ENCODE measurements around the gene TCN2.
"Not testable (repeated sequence)": the region's sequence is repeated elsewhere in the genome, so short reads cannot be mapped to it uniquely, and the experiment has no call there.

Gene TCN2

DNA sequence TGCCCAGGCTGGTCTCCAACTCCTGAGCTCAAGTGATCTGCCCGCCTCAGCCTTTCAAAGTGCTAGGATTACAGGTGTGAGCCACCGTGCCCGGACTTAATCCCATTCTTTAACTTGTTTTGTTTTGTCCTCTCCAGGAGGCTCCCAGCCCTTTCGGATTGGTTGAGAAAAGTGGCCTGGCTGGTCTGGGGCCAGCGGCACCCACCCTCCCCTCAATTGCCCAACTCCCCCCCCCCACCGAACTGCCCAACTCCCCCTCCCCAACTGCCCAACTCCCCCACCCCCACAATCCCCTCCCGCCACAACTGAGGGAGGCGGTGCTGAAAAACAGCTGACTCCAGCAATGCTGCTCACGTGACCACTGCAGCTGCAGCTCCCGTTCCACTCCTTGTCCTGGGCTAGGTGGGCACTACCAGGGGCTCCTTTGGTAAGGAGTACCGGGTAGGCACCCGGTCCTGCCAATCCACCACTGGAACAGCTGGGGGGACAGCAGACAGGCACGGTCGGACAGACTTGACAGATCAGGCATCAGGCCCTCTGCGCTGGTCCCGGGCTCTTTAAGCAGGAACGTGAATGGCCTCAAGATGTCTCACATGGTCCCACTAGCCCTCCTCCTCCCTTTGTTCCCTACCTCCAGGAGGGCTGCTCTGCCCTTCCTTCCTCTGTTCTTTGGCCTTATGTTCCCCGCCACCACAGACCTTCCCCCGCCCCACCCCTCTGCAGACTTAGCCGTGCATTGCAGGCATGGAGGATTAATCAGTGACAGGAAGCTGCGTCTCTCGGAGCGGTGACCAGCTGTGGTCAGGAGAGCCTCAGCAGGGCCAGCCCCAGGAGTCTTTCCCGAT, at the start of gene TCN2:
TCN2 (plus strand) TSS at position 720 of the 845 bp plus-strand sequence. CDS start 158 bp downstream, outside the sequence.
- DNase-seq: peak; percentile 68 to 80

DNA sequence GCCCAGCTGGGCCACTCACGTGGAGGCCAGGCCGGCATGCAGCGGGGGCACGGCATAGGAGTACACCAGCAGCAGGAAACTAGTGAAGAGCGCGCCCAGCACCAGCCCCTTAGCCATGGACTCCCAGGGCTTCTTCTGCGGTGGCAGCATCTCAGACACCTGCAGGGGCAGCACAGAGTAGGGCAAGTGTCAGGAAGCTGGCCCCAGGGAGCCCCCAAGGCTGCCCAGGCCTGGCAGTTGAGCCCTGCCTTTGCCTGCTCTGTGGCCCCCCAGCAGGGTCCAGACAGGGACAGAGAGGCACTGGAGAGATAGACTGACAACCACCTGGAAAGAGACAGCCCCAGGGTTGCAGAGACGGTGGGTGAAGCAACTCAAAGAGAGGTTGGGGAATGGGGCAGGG, 49.7 kb upstream of the TCN2 start:
- no peak for DNase-seq

DNA sequence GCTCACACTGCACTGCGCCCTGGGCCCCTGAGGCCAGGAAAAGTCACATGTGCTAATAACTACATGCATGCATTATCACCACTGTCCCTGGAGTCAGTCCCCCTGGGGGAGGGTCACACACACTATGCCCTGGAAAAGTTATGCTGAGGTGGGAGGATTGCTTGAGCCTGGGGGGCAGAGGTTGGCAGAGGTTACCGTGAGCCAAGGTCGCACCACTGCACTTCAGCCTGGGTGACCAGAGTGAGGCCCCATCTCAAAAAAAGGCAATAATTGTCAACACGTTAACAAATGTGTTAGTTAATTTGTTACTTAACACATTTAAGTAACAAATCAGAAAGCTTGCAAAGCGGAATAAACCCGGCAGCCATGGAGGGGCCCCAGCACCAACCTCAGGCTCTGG, 47.1 kb upstream of the TCN2 start:
- no peak for DNase-seq

DNA sequence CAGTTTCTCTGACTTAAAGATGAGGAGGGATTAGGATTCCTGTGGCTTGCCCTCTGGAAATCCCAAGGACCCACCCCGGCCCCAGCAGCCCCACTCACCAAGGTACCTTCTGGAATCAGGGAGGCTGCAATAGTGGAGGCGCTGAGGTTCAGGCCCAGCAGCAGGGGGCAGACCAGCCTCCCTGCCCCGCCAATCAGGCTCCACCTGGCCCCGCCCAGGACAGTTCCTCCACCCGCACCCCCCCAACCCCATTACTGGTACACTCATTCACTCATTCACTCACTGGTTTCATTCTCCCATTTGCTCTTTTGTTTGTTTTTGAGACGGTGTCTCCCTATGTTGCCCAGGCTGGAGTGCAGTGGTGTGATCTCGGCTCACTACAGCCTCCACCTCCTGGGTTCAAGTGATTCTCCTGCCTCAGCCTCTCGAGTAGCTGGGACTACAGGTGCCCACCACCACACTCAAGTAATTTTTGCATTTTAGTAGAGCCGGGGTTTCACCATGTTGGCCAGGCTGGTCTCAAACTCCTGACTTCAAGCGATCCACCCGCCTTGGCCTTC, 46.3 kb upstream of the TCN2 start:
- not testable (repeated sequence) for DNase-seq

DNA sequence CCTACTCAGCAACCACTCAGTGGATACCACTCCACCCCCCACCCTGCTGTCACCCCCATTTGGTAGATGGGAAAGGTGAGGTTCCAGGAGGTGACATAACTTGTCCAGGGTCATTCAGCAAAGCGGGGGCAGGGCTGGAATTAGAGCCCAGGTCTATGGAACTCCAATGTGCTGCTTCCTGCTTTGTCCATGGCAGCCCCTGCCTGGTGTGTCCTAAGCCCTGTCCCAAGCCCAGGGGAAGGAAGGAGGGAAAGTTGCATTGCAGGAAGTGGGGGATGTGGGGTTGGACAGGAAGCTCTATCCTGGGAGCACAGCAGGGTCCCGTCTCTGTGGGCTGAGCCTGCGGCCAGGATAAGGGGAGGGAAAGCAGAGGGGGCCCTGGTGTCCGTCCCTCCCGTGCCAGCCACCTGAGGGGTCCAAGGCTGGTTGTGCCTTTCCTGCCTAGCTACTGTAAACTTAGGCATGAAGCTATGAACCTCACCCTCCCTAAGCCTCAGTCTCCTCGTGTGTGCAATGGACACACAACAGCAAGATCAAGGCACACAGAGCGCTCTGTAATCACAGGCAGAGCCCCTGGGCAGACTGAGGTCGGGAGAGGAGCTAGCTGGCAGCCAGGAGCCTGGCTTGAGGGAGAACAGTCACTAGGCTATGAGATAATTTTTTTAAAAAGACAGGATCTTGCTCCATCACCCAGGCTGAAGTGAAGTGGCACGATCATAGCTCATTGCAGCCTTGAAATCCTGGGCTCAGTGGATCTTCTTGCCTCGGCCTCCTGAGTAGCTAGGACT, 45.4 kb upstream of the TCN2 start:
- no peak for DNase-seq

DNA sequence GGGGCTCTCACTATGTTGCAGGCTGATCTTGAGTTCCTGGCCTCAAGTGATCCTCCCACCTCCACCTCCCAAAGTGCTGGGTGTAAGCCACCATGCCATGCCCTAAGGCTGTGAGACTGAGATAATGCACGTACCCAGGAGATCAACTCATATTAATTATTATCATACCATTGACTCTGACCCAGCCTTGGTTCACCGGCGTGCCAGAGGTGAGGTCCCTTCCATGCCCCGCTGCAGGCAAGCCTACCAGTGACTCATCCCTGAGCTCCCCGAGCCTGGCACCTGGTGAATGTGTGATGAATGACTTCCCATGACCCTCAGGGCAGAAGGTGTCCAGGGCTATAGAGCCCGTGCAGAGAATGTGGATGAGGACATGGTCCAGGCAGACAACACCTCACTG, 44.6 kb upstream of the TCN2 start:
- DNase-seq: no peak

DNA sequence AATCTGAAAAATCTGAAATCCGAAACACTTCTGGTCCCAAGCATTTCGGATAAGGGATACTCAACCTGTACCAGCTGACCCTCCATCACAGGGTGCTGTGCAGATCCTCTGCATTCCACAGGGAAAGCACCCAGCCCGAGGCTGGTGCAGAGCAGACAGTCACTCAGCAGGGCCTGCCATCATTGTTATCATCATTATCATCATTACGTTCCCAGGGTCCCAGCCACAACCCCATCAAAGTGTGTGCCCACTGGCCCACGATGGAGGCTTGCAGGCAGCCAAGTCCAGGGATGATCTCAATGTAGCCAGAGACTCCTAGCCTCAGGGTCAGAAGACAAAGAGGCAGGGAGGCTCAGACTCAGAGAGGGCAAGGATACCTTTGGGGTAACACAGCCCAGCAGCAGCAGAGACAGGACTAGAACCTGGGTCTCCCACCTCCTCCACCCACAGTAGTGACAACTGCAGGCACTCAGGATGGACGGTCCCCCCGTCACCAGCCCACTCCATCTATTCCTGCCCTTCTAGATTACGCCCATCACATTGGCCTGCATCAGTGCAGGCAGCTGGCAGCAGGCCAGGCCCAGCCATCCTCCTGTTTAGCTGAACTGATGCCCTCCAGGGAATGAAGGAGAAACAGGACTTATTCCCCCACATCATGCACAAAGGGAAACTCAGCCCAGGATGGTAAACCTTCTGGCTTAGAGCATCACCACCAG, 42.8 kb upstream of the TCN2 start:
- DNase-seq: no peak

DNA sequence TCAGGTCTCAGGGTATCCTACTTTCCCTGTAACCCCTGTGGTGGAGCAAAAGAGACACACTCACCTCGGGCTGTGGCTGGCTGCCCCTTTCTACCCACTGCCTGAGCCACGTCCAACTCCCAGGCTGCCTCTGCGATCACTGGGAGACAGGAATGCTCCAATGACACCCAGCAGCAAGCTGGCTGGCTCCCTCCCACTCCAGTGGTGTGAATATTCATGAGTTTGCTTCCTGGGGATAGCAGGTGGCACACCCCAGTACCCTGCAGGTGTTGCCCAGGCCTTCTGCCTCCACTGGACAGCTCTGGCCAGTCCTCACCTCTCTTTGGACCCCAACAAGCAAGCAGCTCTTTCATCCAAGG, 42.2 kb upstream of the TCN2 start:
- DNase-seq: no peak

DNA sequence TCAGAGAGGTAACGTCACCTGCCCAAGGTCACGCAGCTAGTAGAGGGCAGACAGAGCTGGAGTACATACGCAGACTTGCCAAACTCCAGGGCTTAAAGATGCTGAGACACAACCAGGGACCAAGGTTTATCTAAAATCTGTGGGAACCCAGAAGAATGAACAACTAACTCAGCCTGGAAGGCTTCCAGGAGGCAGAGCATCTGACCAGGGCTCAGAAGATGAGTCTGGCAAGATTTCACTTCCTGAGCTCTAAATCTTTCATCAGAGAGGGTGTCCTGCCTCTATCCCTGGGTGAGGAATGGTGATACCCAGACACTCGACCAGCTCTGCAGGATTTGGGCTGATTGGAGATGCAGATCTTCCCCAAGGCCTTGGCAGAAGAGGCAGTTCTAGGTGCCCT, 41.6 kb upstream of the TCN2 start:
- no peak for DNase-seq

DNA sequence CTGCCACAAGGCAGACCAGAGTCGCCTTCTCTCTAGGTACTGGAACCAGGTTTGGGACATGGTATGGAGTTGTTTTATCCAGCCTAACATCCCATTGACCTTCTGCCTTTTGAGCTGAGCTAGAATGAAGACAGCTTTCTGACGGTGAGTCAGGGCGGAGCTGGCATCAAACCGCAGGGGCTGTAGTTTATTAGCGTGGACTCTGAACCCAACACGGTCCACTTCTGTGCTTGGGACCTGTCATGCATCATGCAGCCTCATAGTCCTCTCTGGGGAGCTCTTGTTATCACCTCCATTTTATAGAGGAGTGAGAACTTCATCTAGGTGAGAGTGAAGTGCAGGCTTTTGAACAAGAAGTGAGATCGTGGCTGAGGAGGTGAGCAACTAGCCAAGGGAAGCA, 40.8 kb upstream of the TCN2 start:
- DNase-seq: no peak

DNA sequence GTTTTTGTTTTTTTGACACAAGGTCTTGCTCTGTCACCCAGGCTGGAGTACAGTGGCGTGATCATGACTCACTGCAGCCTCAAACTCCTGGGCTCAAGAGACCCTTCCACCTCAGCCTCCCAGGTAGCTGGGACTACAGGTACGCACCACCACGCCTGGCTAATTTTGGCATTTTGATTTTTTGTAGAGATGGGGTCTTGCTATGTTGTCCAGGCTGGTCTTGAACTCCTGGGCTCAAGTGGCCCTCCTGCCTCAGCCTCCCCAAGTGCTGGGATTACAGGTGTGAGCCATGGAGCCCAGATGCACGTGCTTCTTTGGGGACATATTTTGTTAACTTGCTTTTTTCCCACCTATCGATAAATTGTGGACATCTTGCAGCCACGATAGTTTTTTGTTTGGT, 39.7 kb upstream of the TCN2 start:
- DNase-seq: not testable (repeated sequence)

DNA sequence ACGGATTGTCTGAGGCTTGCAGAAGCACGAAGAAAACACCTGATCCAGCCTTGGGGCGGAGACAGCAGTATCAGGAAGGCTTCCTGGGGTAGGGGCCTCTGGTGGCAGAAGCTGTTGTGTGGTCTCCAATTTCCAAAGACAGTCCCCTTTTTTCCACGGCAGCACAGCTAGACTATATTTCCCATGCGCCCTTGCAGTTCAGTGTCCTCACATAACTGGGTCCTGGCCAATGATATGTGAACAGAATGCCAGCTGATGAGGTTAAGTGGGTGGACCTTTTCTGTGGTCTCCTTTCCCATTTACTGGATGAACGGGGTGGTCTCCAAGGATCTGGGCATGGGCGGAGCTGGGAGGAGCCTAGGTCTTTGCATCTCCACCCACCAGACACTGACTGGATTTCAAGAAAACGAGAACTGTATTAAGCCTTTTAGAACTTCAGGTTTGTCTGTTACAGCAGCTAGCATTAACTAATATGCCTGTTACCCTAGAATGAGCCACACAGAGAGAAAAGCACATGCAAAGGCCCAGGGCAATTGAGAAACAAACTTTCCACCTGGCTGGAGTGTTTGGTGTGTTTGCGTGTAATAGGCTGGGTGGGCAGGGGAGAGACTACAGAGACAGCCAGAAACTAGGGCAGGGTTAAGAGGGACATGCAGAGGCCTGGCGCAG, 38.7 kb upstream of the TCN2 start:
- DNase-seq: no peak

DNA sequence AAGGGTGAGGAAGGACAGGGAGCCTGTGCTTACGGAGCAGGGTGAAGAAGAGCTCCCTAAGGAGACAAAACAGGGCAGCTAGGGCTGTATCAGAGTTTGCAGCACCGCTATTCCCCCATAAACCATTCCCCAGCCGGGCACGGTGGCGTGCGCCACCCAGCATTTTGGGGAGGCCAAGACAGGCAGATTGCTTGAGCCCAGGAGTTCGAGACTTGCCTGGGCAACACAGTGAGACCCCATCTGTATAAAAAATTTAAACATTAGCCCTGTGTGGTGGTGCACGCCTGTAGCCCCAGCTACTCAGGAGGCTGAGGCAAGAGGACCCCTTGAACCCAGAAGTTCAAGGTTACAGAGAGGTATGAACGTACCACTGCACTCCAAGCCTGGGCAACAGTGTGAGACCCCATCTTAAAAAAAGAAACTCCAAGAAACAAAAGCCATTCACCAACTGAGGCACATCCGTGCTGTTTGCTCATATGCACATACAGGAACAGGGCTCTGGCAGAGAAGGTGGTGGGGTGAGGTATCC, 37.2 kb upstream of the TCN2 start:
- no peak for DNase-seq

DNA sequence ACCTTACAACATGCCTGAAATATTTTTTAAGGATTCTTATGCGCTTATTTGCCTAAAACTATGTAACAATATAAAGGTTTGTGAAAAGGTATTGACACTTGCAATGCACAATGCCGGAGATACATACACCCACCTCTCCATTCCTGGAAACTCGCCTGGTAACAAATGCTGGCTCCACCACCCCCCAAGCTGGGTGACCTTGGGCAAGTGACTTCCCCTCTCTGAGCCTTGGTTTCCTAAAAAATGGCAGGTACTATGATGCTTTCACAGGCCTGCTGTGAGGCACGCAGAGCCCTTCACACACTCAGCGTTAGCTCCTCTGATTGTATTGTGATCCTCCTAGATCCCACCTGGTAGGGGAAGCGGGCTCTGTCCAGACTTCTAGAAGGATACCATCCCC, 34.8 kb upstream of the TCN2 start:
- DNase-seq: no peak

DNA sequence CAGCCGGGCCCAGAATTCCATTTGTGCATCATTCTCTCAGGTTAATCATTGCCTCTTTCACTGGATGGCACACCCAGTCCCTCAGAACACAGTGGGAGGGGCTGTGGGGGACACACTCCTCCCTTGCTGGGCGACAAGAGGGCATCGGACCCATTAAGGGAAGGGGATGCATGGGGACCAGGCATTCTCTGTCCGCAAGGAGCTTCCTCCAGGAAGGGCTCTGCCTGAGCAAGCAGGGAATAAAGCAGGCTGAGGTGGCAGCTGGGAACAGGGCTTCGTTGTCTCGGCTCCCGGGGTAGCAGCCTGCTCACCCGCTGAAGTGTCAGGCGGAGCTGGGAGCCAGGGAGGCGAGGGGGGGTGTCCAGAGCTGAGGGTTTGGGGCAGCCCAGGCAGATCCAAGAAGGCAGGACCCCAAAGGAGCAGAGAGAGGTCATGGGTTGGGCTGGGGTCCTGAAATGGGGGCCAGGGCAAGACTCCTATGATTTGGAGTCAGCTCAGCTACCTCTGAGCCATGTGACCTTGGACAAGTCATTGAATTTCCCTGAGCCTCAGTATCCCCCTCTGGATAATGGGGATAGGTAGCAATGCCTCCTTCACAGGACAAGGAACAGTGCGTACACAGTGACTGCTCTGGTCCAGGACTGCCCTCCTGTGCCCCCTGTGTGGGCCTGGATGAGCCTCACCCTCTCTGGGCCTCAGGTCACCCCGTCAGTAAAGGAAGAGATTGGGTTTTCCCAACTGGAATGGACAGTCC, 34.0 kb upstream of the TCN2 start:
- peak in 1 of 2 experiments; percentile 31 for DNase-seq

DNA sequence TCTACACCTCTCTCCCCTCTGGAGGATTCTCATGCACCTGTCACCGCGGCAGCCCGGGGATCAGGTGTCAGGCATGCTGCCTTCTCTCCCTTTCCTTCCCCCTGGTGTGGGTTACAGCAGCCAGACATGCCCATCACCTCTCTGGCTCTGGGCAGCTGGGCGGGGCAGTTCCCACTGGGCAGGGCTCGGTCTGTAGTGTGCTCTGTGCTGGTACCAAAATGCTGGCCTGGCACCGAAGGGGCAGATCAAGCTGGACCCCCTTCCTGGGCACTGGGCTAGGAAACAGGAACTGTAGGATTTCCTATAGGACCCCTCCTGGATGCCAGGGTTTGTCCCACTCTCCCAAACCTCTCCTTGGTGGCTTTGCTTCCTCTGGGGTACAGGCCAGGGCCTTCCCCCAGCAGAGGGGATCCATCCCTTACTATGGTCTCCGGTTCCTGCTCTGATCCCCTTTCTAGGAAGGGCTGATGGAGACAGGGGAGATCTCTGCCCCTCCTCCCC, 33.3 kb upstream of the TCN2 start:
- peak in 1 of 2 experiments; percentile 36 for DNase-seq

DNA sequence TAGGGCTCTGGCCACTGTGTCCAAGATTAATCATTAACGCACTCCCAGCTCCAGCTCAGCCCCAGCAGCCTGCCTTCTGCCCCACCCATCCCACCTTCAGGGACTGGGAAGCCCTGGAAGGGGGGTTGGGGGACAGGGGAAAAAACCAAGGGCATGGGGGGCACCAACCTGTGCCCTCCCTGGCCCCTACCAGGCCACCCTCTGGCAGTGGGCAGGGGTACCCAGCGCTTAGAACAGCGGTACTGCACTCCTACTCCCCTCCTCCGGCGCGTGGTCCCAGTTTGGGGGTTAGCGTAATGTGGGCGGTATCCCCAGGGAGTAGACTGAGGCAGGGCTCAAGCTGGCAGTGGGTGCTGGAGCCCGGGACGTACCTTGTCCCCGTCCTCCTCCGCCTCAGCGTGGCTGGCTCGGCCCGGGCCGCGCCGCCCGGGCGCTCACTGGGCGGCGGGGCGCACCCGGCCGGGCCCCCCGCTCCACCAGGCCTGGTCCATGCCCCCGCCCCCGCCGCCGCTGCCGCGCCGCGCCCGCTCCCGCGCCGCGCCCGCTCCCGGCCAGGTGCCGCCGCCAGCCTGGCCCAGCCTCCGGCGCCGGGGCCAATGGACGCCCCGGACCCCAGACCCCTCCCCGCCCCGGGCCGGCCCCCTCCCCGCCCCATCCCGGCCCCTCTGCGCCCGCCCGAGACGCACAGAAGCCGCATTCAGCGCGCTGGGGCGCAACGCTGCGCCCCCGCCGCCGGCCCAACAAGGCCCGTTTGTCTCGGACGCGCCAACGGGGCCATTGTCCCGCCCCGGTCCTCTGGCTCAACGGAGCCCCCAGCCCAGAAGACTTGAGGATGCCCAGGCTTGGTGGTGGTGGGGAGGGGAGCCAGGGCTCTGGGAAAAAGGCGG, 32.6 kb upstream of the TCN2 start, which contains the start of gene GAL3ST1:
GAL3ST1 (minus strand) TSS at position 571 of the 887 bp plus-strand sequence. CDS start 17,273 bp downstream, outside the sequence.
- no peak for DNase-seq

DNA sequence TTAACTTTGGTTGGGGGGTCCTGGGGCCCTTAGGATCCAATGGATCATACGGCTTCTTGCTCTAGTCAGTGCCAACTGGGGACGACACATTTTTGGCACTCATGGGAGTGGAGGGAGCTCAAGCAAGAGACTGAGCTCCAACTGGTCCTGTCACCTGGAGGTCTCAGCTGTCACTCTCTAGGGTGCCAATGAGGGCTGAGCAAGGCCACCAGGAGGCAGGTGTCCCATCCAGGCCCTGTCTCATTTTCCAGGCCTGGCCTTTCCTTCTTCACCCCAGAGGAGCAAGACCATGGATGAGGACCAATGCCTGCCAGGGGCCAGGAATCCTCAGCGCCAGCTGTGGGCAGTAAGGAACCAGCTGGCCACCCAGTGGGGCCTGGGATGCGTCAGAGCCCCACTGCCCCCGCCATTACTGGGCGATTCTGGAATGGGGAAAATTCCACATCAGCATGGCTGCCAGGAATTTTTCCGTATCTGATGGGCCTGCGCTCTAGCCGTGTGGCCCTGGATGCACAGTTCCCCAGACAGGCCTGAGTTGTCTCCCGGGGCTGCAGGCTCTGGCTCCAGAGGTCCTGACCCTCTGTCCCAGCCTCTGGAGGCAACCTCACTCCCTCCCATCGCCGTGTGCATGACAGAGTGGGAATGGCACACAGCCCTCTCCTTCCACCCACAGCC, 31.8 kb upstream of the TCN2 start:
- peak in 1 of 2 experiments; percentile 41 for DNase-seq

DNA sequence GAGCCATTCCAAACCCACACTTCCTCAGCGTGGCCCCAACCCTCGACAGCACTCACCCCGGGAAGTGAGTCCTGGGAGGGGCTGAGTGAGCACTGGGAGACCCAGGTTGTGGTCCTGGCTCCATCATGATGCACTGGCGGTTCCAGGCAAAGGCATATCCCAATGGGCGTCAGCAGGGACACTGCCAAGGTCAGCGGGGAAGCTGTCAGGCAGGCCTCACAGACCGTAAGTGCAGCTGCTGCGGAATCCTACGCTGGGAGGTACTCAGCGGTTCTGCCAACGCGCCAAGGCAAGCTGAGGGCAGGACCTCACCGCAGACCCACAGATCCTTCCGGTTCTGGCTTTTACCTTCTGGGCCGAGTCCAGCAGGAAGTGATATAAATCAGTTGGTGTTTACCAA, 31.1 kb upstream of the TCN2 start:
- no peak for DNase-seq

DNA sequence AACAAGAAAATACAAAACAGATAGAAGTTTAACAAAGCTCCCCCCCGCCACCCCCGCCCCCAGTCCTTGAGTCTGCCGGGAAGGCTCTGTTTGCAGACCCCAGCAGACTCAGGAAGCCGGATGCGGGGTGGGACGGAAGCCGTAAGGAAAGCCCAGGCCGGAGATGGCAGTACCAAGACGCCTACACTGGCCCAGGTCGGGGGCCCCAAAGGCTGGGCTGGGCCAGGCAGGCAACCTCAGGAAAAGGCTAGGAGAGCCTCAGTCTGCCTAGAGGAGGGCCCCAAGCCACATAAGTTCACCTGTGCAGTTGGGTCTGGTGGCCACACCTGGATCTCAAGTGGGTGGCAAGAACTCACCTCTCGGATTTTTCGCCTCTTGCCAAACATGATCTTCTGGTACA, 28.5 kb upstream of the TCN2 start:
- no peak for DNase-seq
